Lower lobe of right lung (tissue), 2 donors: ENCODE measurements around the gene TLL2. TPM values are rescaled to one million over a fixed set of nuclear protein-coding genes. Genes with fewer than 3 reads are reported as not detected.

Source experiments
- ATAC-seq, 2 donors: fragments of 200-7000 bp; cut with Tn5 transposase; one replicate each; pipeline ENCODE4 v1.9.1; 2020 to 2022; ENCODE audit warnings: mild to moderate bottlenecking in 2 of 2, moderate library complexity in 2 of 2
- DNase-seq: peaks from one replicate; pipeline ENCODE4 v3.0.0-alpha.2; 2020
- H3K27ac ChIP-seq: fragments of 200-600 bp; one replicate; pipeline ENCODE4 v1.8.0; 2022
- H3K27me3 ChIP-seq: fragments of 200-600 bp; one replicate; pipeline ENCODE4 v1.8.0; 2022; ENCODE audit warnings: low read depth
- H3K36me3 ChIP-seq: fragments of 200-600 bp; one replicate; pipeline ENCODE4 v1.8.0; 2022; ENCODE audit warnings: mild to moderate bottlenecking
- H3K4me1 ChIP-seq: fragments of 200-600 bp; one replicate; pipeline ENCODE4 v1.8.0; 2022
- H3K4me3 ChIP-seq: fragments of 200-600 bp; one replicate; pipeline ENCODE4 v1.8.0; 2022; ENCODE audit warnings: mild to moderate bottlenecking
- H3K9me3 ChIP-seq: fragments of 200-600 bp; one replicate; pipeline ENCODE4 v1.8.0; 2022
- intact Hi-C: fragments of 100-400 bp; cut with DNase I; formaldehyde crosslinking; loops from one replicate; pipeline ENCODE4 v1.11.0; 2022
- total RNA-seq: library from RNA; stranded (reverse); fragmentation: NEBNext Ultra II Directional; extraction: Animal tissue kit (Norgen Biotek cat#: 25700); gene quantifications from one replicate; pipeline ENCODE4 v1.2.1, GENCODE V29; 2021
- TF ChIP-seq, protein P1 (sequence below): fragments of 200-600 bp; IDR thresholded peaks from one replicate; pipeline ENCODE4 v1.8.0; 2022; ENCODE audit warnings: antibody characterized with exemption, mild to moderate bottlenecking
- donor health status: DM: no; HTN: yes; CAD: no; lungs with severe emphysema.

Gene TLL2
- total RNA-seq, 1 donor from 2014 or later, result not detected

- Histone ChIP-seq H3K36me3 (no peaks in the 10 kb centered on the region), H3K27me3 (peaks cover 43% of the 10 kb centered on the region), H3K4me1 (no peaks in the 10 kb centered on the region), H3K4me3 (no peak overlapping the region), H3K9me3 (no peaks in the 10 kb centered on the region), H3K27ac (no peak overlapping the region)
- intact Hi-C loops, result no loop called here
- ATAC-seq, result no peak
- TF ChIP-seq, protein P1, sequence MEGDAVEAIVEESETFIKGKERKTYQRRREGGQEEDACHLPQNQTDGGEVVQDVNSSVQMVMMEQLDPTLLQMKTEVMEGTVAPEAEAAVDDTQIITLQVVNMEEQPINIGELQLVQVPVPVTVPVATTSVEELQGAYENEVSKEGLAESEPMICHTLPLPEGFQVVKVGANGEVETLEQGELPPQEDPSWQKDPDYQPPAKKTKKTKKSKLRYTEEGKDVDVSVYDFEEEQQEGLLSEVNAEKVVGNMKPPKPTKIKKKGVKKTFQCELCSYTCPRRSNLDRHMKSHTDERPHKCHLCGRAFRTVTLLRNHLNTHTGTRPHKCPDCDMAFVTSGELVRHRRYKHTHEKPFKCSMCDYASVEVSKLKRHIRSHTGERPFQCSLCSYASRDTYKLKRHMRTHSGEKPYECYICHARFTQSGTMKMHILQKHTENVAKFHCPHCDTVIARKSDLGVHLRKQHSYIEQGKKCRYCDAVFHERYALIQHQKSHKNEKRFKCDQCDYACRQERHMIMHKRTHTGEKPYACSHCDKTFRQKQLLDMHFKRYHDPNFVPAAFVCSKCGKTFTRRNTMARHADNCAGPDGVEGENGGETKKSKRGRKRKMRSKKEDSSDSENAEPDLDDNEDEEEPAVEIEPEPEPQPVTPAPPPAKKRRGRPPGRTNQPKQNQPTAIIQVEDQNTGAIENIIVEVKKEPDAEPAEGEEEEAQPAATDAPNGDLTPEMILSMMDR, result no peak
- no peak for DNase-seq
Observed at GRCh38 chr10:96408201-96408600, 105.5 kb downstream of the TLL2 start.

- H3K27me3 ChIP-seq, result peaks cover 46% of the 10 kb centered on the region
- ATAC-seq (no peak), DNase-seq (no peak)
- H3K27ac ChIP-seq, result no peak overlapping the region
- no peaks in the 10 kb centered on the region for H3K4me1 ChIP-seq
- no peak overlapping the region for H3K4me3 ChIP-seq
- intact Hi-C loops, result no loop called here
- no peaks in the 10 kb centered on the region for H3K36me3 ChIP-seq
- no peaks in the 10 kb centered on the region for H3K9me3 ChIP-seq
- TF ChIP-seq, protein P1, result no peak
Observed at GRCh38 chr10:96407560-96408069, 106.1 kb downstream of the TLL2 start.

- TF ChIP-seq, protein P1, result no peak
- intact Hi-C loops, result no loop called here
- Histone ChIP-seq H3K36me3 (no peaks in the 10 kb centered on the region), H3K9me3 (no peaks in the 10 kb centered on the region), H3K27ac (no peak overlapping the region), H3K27me3 (peaks cover 46% of the 10 kb centered on the region), H3K4me1 (no peaks in the 10 kb centered on the region), H3K4me3 (no peak overlapping the region)
- no peak for ATAC-seq
- DNase-seq, result no peak
Observed at GRCh38 chr10:96406091-96406490, 107.6 kb downstream of the TLL2 start.

DNA sequence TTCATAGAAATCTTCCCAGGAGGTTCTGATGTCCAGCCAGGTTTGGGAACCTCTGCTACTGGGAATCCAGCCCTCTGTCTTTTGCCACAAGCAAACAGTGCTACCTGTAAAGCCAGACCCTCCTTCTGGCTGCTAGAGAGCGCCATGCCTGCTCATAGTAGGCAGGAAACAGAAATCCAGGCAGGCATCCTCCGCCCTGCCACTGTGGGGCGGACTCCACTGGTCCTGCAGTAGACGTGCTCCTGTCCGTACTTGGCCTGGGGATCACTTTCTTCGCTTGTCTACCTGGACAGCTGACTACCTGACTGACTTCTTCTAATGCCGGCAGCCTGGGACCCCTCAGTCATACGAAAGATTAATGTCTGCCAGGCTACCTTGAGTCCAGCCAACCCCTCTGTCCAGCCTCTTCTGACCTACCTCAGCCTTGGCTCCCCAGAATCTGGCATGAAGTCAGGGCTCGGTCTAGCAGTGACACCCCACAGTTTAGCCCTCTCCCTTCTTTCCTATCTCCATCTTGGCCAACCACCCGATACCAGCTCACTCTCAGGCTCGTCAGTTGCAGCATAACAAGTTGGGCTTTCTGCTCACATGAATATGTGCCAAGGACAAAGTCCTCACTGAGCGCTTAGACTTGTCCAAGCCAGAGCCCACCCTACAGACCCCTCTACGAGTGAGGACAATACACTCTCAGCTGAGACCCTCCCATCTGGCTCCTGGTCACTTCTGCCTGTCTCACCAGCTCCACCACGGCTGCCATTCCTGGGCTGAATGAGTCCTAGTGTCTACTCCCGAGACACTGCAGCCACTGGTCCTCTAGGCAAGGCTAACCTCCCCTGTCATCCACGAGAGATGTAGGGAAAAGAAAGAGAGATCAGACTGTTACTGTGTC is 111.1 kb downstream of the TLL2 start:
- Histone ChIP-seq H3K9me3 (no peaks in the 10 kb centered on the region), H3K27ac (no peak overlapping the region), H3K27me3 (peaks cover 28% of the 10 kb centered on the region), H3K4me1 (no peaks in the 10 kb centered on the region), H3K36me3 (no peaks in the 10 kb centered on the region), H3K4me3 (no peak overlapping the region)
- TF ChIP-seq, protein P1, result no peak
- intact Hi-C loops, result no loop called here
- DNase-seq, result no peak
- ATAC-seq, result no peak

DNA sequence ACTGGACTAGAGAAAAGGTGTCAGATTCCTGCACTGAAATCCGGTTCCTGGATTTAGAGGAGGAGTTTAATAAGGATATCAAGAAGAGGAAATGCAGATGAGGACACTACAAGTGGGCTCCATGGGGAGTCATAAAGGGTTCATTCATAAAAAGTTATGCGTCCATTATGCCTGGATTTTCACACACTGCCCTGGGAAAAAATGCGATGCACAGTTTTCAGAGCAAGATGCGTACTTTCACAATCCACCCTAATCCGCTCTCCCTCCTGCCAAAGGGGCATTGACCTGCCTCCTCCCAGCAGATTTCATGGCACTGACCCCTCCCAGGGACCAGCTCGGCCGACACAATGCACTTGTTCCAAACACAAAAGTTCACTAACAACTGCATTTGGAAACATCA is 112.7 kb downstream of the TLL2 start:
- Histone ChIP-seq H3K27ac (no peak overlapping the region), H3K4me1 (no peaks in the 10 kb centered on the region), H3K36me3 (no peaks in the 10 kb centered on the region), H3K4me3 (no peak overlapping the region), H3K27me3 (peaks cover 27% of the 10 kb centered on the region), H3K9me3 (no peaks in the 10 kb centered on the region)
- DNase-seq (no peak), ATAC-seq (no peak)
- TF ChIP-seq, protein P1, result no peak
- intact Hi-C loops, result no loop called here
